Brain microvascular endothelial cell (primary cell): ENCODE measurements around the gene ZNF609.

Experiments
- DNase-seq: peaks from one replicate; pipeline ENCODE4 v3.0.0-alpha.2; 2020
- H3K27ac ChIP-seq: fragments of 250-450 bp; sonication (Bioruptor Pico); 2 replicates; pipeline ENCODE4 v1.5.1; 2020; ENCODE audit warnings: mild to moderate bottlenecking, moderate library complexity
- H3K27me3 ChIP-seq: fragments of 250-450 bp; sonication (Bioruptor Pico); replicated peaks from 2 replicates; pipeline ENCODE4 v1.5.1; 2020; ENCODE audit warnings: mild to moderate bottlenecking
- H3K36me3 ChIP-seq: fragments of 250-450 bp; sonication (Bioruptor Pico); replicated peaks from 2 replicates; pipeline ENCODE4 v1.5.1; 2020; ENCODE audit warnings: mild to moderate bottlenecking
- H3K4me3 ChIP-seq: 2 replicates; pipeline ENCODE4 v1.5.1; 2011; ENCODE audit warnings: low read depth, mild to moderate bottlenecking, control low read depth, low read length, moderate library complexity
- in situ Hi-C: cut with HindIII; loops from 2 replicates; pipeline ENCODE4 v1.10.0; 2017; ENCODE audit warnings: low sequenced_read_pairs, low pct_ligation_motif_present
- TF ChIP-seq, protein P1 (sequence below): IDR thresholded peaks from 2 replicates; pipeline ENCODE4 v1.5.1; 2011; ENCODE audit warnings: low read depth, mild to moderate bottlenecking, moderate library complexity, low read length, control low read depth, inconsistent platforms; ENCODE audit errors: missing control alignments

Gene ZNF609

GRCh38 chr15:64452988-64453688 lies 7.2 kb upstream of the ZNF609 start:
- no peak overlapping the region for H3K4me3 ChIP-seq
- in situ Hi-C loops, result no loop called here

DNA sequence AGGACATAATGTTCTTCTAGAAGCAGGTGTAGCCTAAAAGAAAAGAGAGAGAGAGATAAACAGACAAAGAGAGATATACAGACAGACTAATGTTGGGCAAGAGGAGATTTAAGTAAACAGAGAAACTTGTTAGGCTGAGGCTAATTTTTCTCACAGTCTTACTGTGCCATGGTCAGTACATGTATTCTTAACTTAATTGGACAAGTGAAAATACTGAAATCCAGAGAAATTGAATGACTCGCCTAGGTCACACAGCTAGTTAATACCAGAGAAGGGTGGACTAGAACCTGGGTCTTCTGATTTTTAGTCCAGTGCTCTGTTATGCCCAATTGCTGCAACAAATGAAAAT lies 6.7 kb upstream of the ZNF609 start:
- in situ Hi-C loops, result no loop called here
- Histone ChIP-seq H3K4me3 (no peak overlapping the region), H3K27me3 (no peaks in the 10 kb centered on the region), H3K36me3 (peaks cover 10% of the 10 kb centered on the region), H3K27ac (no peak overlapping the region)
- no peak for DNase-seq
- TF ChIP-seq, protein P1, sequence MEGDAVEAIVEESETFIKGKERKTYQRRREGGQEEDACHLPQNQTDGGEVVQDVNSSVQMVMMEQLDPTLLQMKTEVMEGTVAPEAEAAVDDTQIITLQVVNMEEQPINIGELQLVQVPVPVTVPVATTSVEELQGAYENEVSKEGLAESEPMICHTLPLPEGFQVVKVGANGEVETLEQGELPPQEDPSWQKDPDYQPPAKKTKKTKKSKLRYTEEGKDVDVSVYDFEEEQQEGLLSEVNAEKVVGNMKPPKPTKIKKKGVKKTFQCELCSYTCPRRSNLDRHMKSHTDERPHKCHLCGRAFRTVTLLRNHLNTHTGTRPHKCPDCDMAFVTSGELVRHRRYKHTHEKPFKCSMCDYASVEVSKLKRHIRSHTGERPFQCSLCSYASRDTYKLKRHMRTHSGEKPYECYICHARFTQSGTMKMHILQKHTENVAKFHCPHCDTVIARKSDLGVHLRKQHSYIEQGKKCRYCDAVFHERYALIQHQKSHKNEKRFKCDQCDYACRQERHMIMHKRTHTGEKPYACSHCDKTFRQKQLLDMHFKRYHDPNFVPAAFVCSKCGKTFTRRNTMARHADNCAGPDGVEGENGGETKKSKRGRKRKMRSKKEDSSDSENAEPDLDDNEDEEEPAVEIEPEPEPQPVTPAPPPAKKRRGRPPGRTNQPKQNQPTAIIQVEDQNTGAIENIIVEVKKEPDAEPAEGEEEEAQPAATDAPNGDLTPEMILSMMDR, result no peak

More at GRCh38 chr15:64452988-64453688, 7.2 kb upstream of the ZNF609 start:
- TF ChIP-seq, protein P1, result no peak
- Histone ChIP-seq H3K27ac (no peak overlapping the region), H3K36me3 (peaks cover 11% of the 10 kb centered on the region), H3K27me3 (no peaks in the 10 kb centered on the region)
- no peak for DNase-seq

DNA sequence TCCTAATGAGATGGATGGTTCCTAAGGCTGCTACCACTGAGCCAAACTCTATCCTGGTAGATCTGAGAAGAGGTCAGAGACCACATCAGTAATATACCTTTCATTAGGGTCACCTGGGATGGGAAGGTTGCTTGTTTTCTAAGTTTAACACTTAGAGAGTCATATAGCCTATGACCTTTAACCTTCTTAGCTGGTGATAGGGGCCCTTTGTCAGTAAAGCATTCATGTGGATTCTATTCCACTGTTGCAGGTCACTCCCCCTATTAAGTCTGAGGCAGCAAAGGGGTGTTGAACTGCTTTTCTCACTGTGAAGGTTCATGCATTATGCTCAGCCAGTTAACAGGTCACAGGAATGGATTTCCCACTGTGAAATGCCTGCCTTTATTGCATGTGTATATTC lies 6.1 kb upstream of the ZNF609 start:
- DNase-seq, result no peak
- in situ Hi-C loops, result no loop called here

GRCh38 chr15:64455961-64456371 lies 4.4 kb upstream of the ZNF609 start:
- Histone ChIP-seq H3K36me3 (peaks cover 3% of the 10 kb centered on the region), H3K27ac (no peak overlapping the region), H3K4me3 (no peak overlapping the region), H3K27me3 (no peaks in the 10 kb centered on the region)
- DNase-seq, result no peak
- in situ Hi-C loops, result no loop called here
- TF ChIP-seq, protein P1, result no peak

More for the DNA sequence above, 6.1 kb upstream of the ZNF609 start:
- TF ChIP-seq, protein P1, result no peak
- Histone ChIP-seq H3K4me3 (no peak overlapping the region), H3K36me3 (peaks cover 7% of the 10 kb centered on the region), H3K27ac (no peak overlapping the region), H3K27me3 (no peaks in the 10 kb centered on the region)

DNA sequence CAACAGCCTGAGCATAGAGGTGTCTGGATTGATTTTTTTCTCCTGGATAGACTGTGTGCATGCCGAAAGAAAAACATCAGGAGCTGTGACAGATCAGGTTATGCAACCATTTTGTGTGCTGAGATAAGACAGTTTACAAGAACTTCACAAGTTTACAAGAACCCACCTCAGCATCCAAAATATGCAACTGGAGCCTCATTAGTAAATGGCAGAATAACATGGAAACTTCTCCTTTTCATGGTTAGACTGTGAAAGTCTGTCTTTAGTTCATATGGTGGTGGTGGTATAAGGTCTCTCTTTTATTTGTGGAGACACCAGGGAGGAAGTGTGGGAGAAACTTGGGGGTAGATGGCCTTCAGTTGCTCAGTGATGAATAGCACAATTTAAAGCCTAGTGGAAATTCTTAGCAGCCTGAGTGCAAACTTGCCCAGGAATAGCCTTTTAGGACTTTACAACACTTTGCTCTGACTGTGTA lies 3.7 kb upstream of the ZNF609 start:
- no peaks in the 10 kb centered on the region for H3K27me3 ChIP-seq
- DNase-seq, result no peak
- no peak overlapping the region for H3K27ac ChIP-seq
- in situ Hi-C loops, result no loop called here
- H3K4me3 ChIP-seq, result no peak overlapping the region
- TF ChIP-seq, protein P1, result no peak
- peaks cover 3% of the 10 kb centered on the region for H3K36me3 ChIP-seq
